Common myeloid progenitor, CD34-positive (primary cell): ENCODE data around the gene MYD88.

Experiments used
- CTCF ChIA-PET: fragments of 350-600 bp; sonication (Branson Sonifier 250); formaldehyde crosslinking; loops from one replicate; lab custom pipeline; 2021; ENCODE audit warnings: antibody characterized with exemption; lab: Charles Lee
- POLR2A ChIA-PET: fragments of 350-600 bp; sonication (Branson Sonifier 250); formaldehyde crosslinking; loops from one replicate; lab custom pipeline; 2021; ENCODE audit warnings: antibody characterized with exemption; lab: Charles Lee
- DNase-seq, 3 donors: peaks; one replicate each; pipeline versions ENCODE4 v3.0.0 to v3.0.0-alpha.2; 2013
- H3K27ac ChIP-seq, 2 experiments: 1 replicate in 1 of 2; 2 replicates in 1 of 2; pipeline ENCODE4 v1.7.0; 2013; ENCODE audit warnings: inconsistent platforms in 2 of 2, low read length in 2 of 2, mild to moderate bottlenecking in 2 of 2, low read depth in 1 of 2, moderate library complexity in 1 of 2; ENCODE audit not compliant: severe bottlenecking in 2 of 2, insufficient read depth in 1 of 2, poor library complexity in 1 of 2
- H3K27me3 ChIP-seq, 5 experiments: replicated peaks in 2 of 5; 1 replicate in 3 of 5; 2 replicates in 2 of 5; pipeline versions ENCODE4 v1.6.1 to v1.7.0; 2013; ENCODE audit warnings: low read length in 4 of 5, mild to moderate bottlenecking in 2 of 5, moderate library complexity in 2 of 5, inconsistent platforms in 1 of 5; ENCODE audit not compliant: insufficient read depth in 5 of 5, control insufficient read depth in 4 of 5
- H3K36me3 ChIP-seq, 4 experiments: 1 replicate in 2 of 4; 2 replicates in 2 of 4; pipeline versions ENCODE4 v1.6.1 to v1.7.0; 2013; ENCODE audit warnings: low read length in 3 of 4, control low read depth in 1 of 4, mild to moderate bottlenecking in 1 of 4; ENCODE audit not compliant: control insufficient read depth in 4 of 4, insufficient read depth in 4 of 4
- H3K4me1 ChIP-seq, 4 experiments: 1 replicate in 3 of 4; 2 replicates in 1 of 4; pipeline versions ENCODE4 v1.6.1 to v1.7.1; 2013; ENCODE audit warnings: low read length in 3 of 4, mild to moderate bottlenecking in 3 of 4, control low read depth in 1 of 4, inconsistent platforms in 1 of 4, moderate library complexity in 1 of 4; ENCODE audit not compliant: control insufficient read depth in 4 of 4, insufficient read depth in 4 of 4; ENCODE audit errors: control extremely low read depth in 1 of 4
- H3K4me3 ChIP-seq, 7 experiments: 1 replicate in 4 of 7; 2 replicates in 3 of 7; pipeline versions ENCODE4 v1.5.1 to v1.7.0; 2013; ENCODE audit warnings: mild to moderate bottlenecking in 7 of 7, low read length in 6 of 7, moderate library complexity in 6 of 7, inconsistent platforms in 2 of 7, low read depth in 2 of 7, control low read depth in 1 of 7; ENCODE audit not compliant: insufficient read depth in 4 of 7, control insufficient read depth in 1 of 7; ENCODE audit errors: extremely low read depth in 1 of 7
- H3K9me3 ChIP-seq, 5 experiments: 1 replicate in 4 of 5; 2 replicates in 1 of 5; pipeline versions ENCODE4 v1.6.1 to v1.7.1; 2013; ENCODE audit warnings: low read length in 4 of 5, mild to moderate bottlenecking in 2 of 5, inconsistent platforms in 1 of 5, low read depth in 1 of 5, moderate library complexity in 1 of 5; ENCODE audit not compliant: control insufficient read depth in 4 of 5, insufficient read depth in 2 of 5; ENCODE audit errors: control extremely low read depth in 1 of 5
- WGBS: methylation state at CpG from one replicate; pipeline ENCODE4 v1.1.5; 2013; ENCODE audit not compliant: insufficient coverage; 5-methylcytosine and 5-hydroxymethylcytosine counted together

MYD88 gene

GRCh38 chr3:38127611-38128302, 10.7 kb upstream of the MYD88 start:
- Histone ChIP-seq H3K27ac (no peak overlapping the region), H3K4me1 (no peaks in the 10 kb centered on the region), H3K9me3 (no peaks in the 10 kb centered on the region), H3K36me3 (peaks cover 14 to 94% (median 73%) of the 10 kb centered on the region in 4 experiments), H3K4me3 (no peak overlapping the region), H3K27me3 (no peaks in the 10 kb centered on the region)
- POLR2A ChIA-PET: no interaction called here
- CTCF ChIA-PET: interaction anchor here (0.6 to 6.4 kb wide), 4 partner anchors 10 to 219 kb away, joined by 3 to 38 read pairs (median 5); partner anchors contain the start of gene XYLB
- whole genome bisulfite sequencing: 96% methylated on average over 4 of the region's 4 CpGs
- no peak for DNase-seq

GRCh38 chr3:38128303-38128655, 10.2 kb upstream of the MYD88 start:
- H3K4me3 ChIP-seq: no peak overlapping the region
- H3K4me1 ChIP-seq: no peaks in the 10 kb centered on the region
- no peaks in the 10 kb centered on the region for H3K9me3 ChIP-seq
- DNase-seq: no peak
- ChIA-PET POLR2A (no interaction called here), CTCF (interaction anchor here (1.0 to 6.4 kb wide), 5 partner anchors 11 to 352 kb away, joined by 3 to 38 read pairs (median 6); partner anchors contain the start of gene XYLB)
- H3K27me3 ChIP-seq: no peaks in the 10 kb centered on the region
- no peak overlapping the region for H3K27ac ChIP-seq
- 100% methylated on average over 1 of the region's 1 CpG for WGBS
- H3K36me3 ChIP-seq: peaks cover 14 to 94% (median 72%) of the 10 kb centered on the region in 4 experiments

GRCh38 chr3:38129058-38129457, 9.4 kb upstream of the MYD88 start:
- ChIA-PET CTCF (interaction anchor here (1.0 to 6.4 kb wide), 6 partner anchors 11 to 351 kb away, joined by 3 to 38 read pairs (median 4); partner anchors contain the start of genes OXSR1 and XYLB), POLR2A (no interaction called here)
- H3K27me3 ChIP-seq: no peaks in the 10 kb centered on the region
- DNase-seq: no peak
- H3K9me3 ChIP-seq: no peaks in the 10 kb centered on the region
- no peaks in the 10 kb centered on the region for H3K4me1 ChIP-seq
- WGBS: 97% methylated on average over 4 of the region's 5 CpGs
- H3K4me3 ChIP-seq: no peak overlapping the region
- H3K36me3 ChIP-seq: peaks cover 14 to 99% (median 77%) of the 10 kb centered on the region in 4 experiments
- H3K27ac ChIP-seq: no peak overlapping the region

GRCh38 chr3:38130631-38131065, 7.8 kb upstream of the MYD88 start:
- 97% methylated on average over 3 of the region's 3 CpGs for WGBS
- Histone ChIP-seq H3K4me3 (no peak overlapping the region), H3K4me1 (peaks cover 0 to 9% (median 8%) of the 10 kb centered on the region in 4 experiments), H3K9me3 (no peaks in the 10 kb centered on the region), H3K27me3 (no peaks in the 10 kb centered on the region), H3K27ac (no peak overlapping the region), H3K36me3 (peaks cover 14 to 85% (median 72%) of the 10 kb centered on the region in 4 experiments)
- POLR2A ChIA-PET: no interaction called here
- CTCF ChIA-PET: interaction anchor here (1.1 to 6.4 kb wide), 3 partner anchors 9 to 215 kb away, joined by 5 to 38 read pairs (median 6); no protein-coding TSS in a partner anchor
- no peak for DNase-seq

- no peak overlapping the region for H3K4me3 ChIP-seq
- no peaks in the 10 kb centered on the region for H3K27me3 ChIP-seq
- WGBS: 88% methylated on average over 4 of the region's 6 CpGs
- POLR2A ChIA-PET: no interaction called here
- CTCF ChIA-PET: interaction anchor here (0.7 to 6.4 kb wide), 8 partner anchors 10 to 214 kb away, joined by 3 to 38 read pairs (median 4); partner anchors contain the start of genes OXSR1 and XYLB
- peaks cover 11 to 73% (median 63%) of the 10 kb centered on the region in 4 experiments for H3K36me3 ChIP-seq
- peaks cover 0 to 20% (median 16%) of the 10 kb centered on the region in 4 experiments for H3K4me1 ChIP-seq
- H3K27ac ChIP-seq: no peak overlapping the region
- no peaks in the 10 kb centered on the region for H3K9me3 ChIP-seq
- DNase-seq: no peak
These were observed 6.7 kb upstream of the MYD88 start for GRCh38 chr3:38131621-38132369.

GRCh38 chr3:38133209-38133556, 5.3 kb upstream of the MYD88 start:
- Histone ChIP-seq H3K36me3 (peaks cover 9 to 59% (median 49%) of the 10 kb centered on the region in 4 experiments), H3K27me3 (no peaks in the 10 kb centered on the region), H3K9me3 (no peaks in the 10 kb centered on the region), H3K4me3 (no peak overlapping the region), H3K4me1 (peaks cover 2 to 30% (median 25%) of the 10 kb centered on the region in 4 experiments), H3K27ac (no peak overlapping the region)
- DNase-seq: no peak
- POLR2A ChIA-PET: no interaction called here
- 100% methylated on average over 1 of the region's 3 CpGs for WGBS
- CTCF ChIA-PET: interaction anchor here (0.8 to 1.8 kb wide), 4 partner anchors 17 to 213 kb away, joined by 3 to 4 read pairs (median 3); partner anchors contain the start of gene XYLB
